ENCODE results near the gene MCF2L2. TPM values are rescaled to one million over a fixed set of nuclear protein-coding genes. Genes with fewer than 3 reads are reported as not detected.

The MCF2L2 gene
- total and polyA plus RNA-seq, 10 donors, result 0.46 to 37.7 (median 17.6) TPM

GRCh38 chr3:183386651-183387050 lies 41.8 kb downstream of the MCF2L2 start:
- Histone ChIP-seq H3K4me3 (no peak overlapping the region), H3K36me3 (peaks cover 0 to 7% (median 0%) of the 10 kb centered on the region in 6 donors), H3K27me3 (replicated peaks in 1 of 7) (no peaks in the 10 kb centered on the region), H3K9me3 (no peaks in the 10 kb centered on the region), H3K4me1 (peaks cover 0 to 14% (median 9%) of the 10 kb centered on the region in 6 donors), H3K27ac (no peak overlapping the region)
- intact Hi-C loops (cut with DNase I; ENCODE audit: low total_unique reads), result loop anchor here (10.0 kb wide), 1 partner anchor 672 kb away; no protein-coding TSS in a partner anchor
- no peak for DNase-seq
- 81 to 93% (median 88%) methylated on average over 4 of the region's 4 CpGs for WGBS, 5 donors
- TF ChIP-seq POLR2AphosphoS5 (IDR thresholded peaks at IDR 0.05) (no peak), POLR2A (IDR thresholded peaks at IDR 0.05) (no peak), CTCF (IDR thresholded peaks at IDR 0.05 in 8 of 11, conservative IDR thresholded peaks at IDR 0.05 in 3 of 11) (no peak)

- intact Hi-C loops (cut with DNase I; ENCODE audit: low total_unique reads), result loop anchor here (10.0 kb wide), 1 partner anchor 671 kb away; no protein-coding TSS in a partner anchor
- H3K9me3 ChIP-seq, result no peaks in the 10 kb centered on the region
- peaks cover 0 to 21% (median 15%) of the 10 kb centered on the region in 6 donors for H3K4me1 ChIP-seq
- no peak for DNase-seq
- H3K27me3 ChIP-seq (replicated peaks in 1 of 7), result no peaks in the 10 kb centered on the region
- peaks cover 0 to 7% (median 0%) of the 10 kb centered on the region in 6 donors for H3K36me3 ChIP-seq
- 63 to 69% (median 64%) methylated on average over 11 of the region's 11 CpGs for WGBS, 5 donors
- H3K4me3 ChIP-seq, result no peak overlapping the region
- no peak overlapping the region for H3K27ac ChIP-seq
- TF ChIP-seq POLR2AphosphoS5 (IDR thresholded peaks at IDR 0.05), result no peak
- TF ChIP-seq CTCF (IDR thresholded peaks at IDR 0.05 in 8 of 11, conservative IDR thresholded peaks at IDR 0.05 in 3 of 11), result peak; percentile 46 to 87 (median 72)
Observed at GRCh38 chr3:183385698-183386613, 42.5 kb downstream of the MCF2L2 start.

DNA sequence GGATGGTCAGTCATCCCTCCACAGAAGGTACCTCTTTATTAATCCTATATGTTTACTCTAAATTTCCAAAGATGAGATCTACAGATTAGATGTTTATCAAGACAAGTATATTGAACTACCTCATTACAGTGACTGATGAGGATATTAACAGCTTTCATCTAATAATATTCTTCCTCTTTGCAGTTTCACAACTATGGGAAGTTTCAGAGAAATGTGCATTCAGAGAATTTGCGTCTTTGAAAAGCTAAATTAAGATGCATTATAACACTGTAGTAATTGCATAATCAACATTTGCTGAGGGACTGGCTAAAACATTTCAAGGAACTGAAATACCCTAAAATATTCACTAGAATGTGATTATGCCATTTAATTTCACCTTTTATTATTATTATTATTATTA lies 46.7 kb downstream of the MCF2L2 start:
- 27 to 58% (median 44%) methylated on average over 1 of the region's 1 CpG for WGBS, 5 donors
- DNase-seq, result no peak
- TF ChIP-seq POLR2A (IDR thresholded peaks at IDR 0.05) (no peak), POLR2AphosphoS5 (IDR thresholded peaks at IDR 0.05) (no peak)
- peaks cover 0 to 50% (median 29%) of the 10 kb centered on the region in 6 donors for H3K4me1 ChIP-seq
- H3K27me3 ChIP-seq (replicated peaks in 1 of 7), result no peaks in the 10 kb centered on the region
- H3K36me3 ChIP-seq, result peaks cover 0 to 23% (median 0%) of the 10 kb centered on the region in 6 donors
- peak overlapping the region in 2 of 8 donors; percentile 22 to 61 for H3K27ac ChIP-seq
- no peak overlapping the region for H3K4me3 ChIP-seq
- intact Hi-C loops (cut with DNase I; ENCODE audit: low total_unique reads), result loop anchor here (5.0 to 10.0 kb wide), 2 partner anchors 259 to 667 kb away; no protein-coding TSS in a partner anchor
- no peaks in the 10 kb centered on the region for H3K9me3 ChIP-seq

GRCh38 chr3:183381179-183381578 lies 47.2 kb downstream of the MCF2L2 start:
- no peak for DNase-seq
- WGBS, 5 donors, result 62 to 74% (median 66%) methylated on average over 4 of the region's 4 CpGs

More at GRCh38 chr3:183381179-183381578, 47.2 kb downstream of the MCF2L2 start:
- intact Hi-C loops (cut with DNase I; ENCODE audit: low total_unique reads), result loop anchor here (5.0 to 10.0 kb wide), 2 partner anchors 259 to 666 kb away; no protein-coding TSS in a partner anchor
- H3K4me1 ChIP-seq, result peaks cover 0 to 53% (median 31%) of the 10 kb centered on the region in 6 donors
- no peaks in the 10 kb centered on the region for H3K9me3 ChIP-seq
- peaks cover 0 to 23% (median 0%) of the 10 kb centered on the region in 6 donors for H3K36me3 ChIP-seq
- H3K4me3 ChIP-seq, result no peak overlapping the region
- no peaks in the 10 kb centered on the region for H3K27me3 ChIP-seq (replicated peaks in 1 of 7)
- no peak for TF ChIP-seq CTCF (IDR thresholded peaks at IDR 0.05 in 8 of 11, conservative IDR thresholded peaks at IDR 0.05 in 3 of 11)
- TF ChIP-seq POLR2A (IDR thresholded peaks at IDR 0.05), result no peak
- no peak for TF ChIP-seq POLR2AphosphoS5 (IDR thresholded peaks at IDR 0.05)
- peak overlapping the region in 3 of 8 donors; percentile 22 to 61 (median 51) for H3K27ac ChIP-seq

Measured in spleen (tissue), 11 donors.